Small intestine (tissue), 7 donors: Measurements from ENCODE around the gene SPATA45. TPM values are rescaled to one million over a fixed set of nuclear protein-coding genes. Genes with fewer than 3 reads are reported as not detected.

Source experiments
- DNase-seq, 2 donors: peaks; one replicate each; pipeline versions ENCODE4 v3.0.0 to v3.0.0-alpha.2; 2013
- FAIRE-seq: peaks from 2 replicates; lab custom pipeline; 2012; peaks lifted over from hg19 to GRCh38; lab: Jason Lieb, UNC
- H3K27ac ChIP-seq, 3 donors: one replicate each; pipeline ENCODE4 v1.5.1; 2013; ENCODE audit warnings: low read length in 2 of 3, mild to moderate bottlenecking in 2 of 3, control low read depth in 1 of 3, inconsistent platforms in 1 of 3, low read depth in 1 of 3, moderate library complexity in 1 of 3
- H3K27me3 ChIP-seq, 3 donors: one replicate each; pipeline ENCODE4 v1.6.1; 2013; ENCODE audit warnings: low read length in 3 of 3, inconsistent platforms in 1 of 3; ENCODE audit not compliant: control insufficient read depth in 3 of 3, insufficient read depth in 3 of 3
- H3K36me3 ChIP-seq, 3 donors: one replicate each; pipeline ENCODE4 v1.6.1; 2013; ENCODE audit warnings: low read length in 3 of 3, inconsistent platforms in 1 of 3, low read depth in 1 of 3, mild to moderate bottlenecking in 1 of 3, moderate library complexity in 1 of 3; ENCODE audit not compliant: control insufficient read depth in 3 of 3, insufficient read depth in 2 of 3
- H3K4me1 ChIP-seq, 3 donors: one replicate each; pipeline ENCODE4 v1.6.1; 2013; ENCODE audit warnings: low read length in 2 of 3, inconsistent platforms in 1 of 3, low read depth in 1 of 3, mild to moderate bottlenecking in 1 of 3, moderate library complexity in 1 of 3; ENCODE audit not compliant: control insufficient read depth in 3 of 3, insufficient read depth in 2 of 3
- H3K4me3 ChIP-seq, 3 donors: one replicate each; pipeline ENCODE4 v1.5.1; 2013; ENCODE audit warnings: low read length in 3 of 3, control low read depth in 1 of 3, inconsistent platforms in 1 of 3, low read depth in 1 of 3, mild to moderate bottlenecking in 1 of 3, moderate library complexity in 1 of 3
- H3K9me3 ChIP-seq, 2 donors: one replicate each; pipeline ENCODE4 v1.6.1; 2013; ENCODE audit warnings: low read depth in 1 of 2, low read length in 1 of 2; ENCODE audit not compliant: control insufficient read depth in 2 of 2, insufficient read depth in 1 of 2
- WGBS, 3 donors: extraction: QIAGEN DNeasy Blood & Tissue Kit; methylation state at CpG; one replicate each; pipeline ENCODE4 v1.1.7; 2013; 5-methylcytosine and 5-hydroxymethylcytosine counted together
- polyA plus RNA-seq, 4 donors: library from polyadenylated mRNA; stranded (reverse) in 3 of 4; unstranded in 1 of 4; fragments of 200-250 nt in 3 of 4; fragments of 120-200 nt in 1 of 4; gene quantifications; one replicate each; pipeline versions ENCODE4 v1.2.1 to v1.2.3, GENCODE V29; 2013
- donor health status: healthy with polysubstance abuse.
- donor health status: control.
- donor health status: control.
- donor health status: Bipolar disorder and iron deficiency.
- donor health status: healthy.

The SPATA45 gene
- polyA plus RNA-seq, 4 donors = 0.19 TPM; not detected in 3

DNA sequence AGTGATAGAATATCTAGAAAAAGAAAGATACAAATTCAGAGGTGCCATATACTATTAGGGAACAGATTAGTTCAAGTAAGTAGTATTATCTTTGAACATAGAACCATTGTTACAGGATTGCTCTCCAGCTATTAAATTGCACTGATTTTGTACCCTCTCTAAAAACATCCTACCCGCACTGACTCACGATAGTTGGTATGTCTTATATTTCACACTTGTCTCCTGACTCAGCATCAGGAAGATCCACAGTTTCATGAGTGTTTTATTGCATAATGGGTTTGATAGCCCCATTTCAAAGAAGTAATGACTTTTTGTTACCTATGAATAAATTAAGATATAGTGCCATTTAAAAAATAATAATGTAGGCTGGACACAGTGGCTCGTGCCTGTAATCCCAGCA lies 49.8 kb downstream of the SPATA45 start:
- no peaks in the 10 kb centered on the region for H3K27me3 ChIP-seq
- FAIRE-seq = no peak
- WGBS, 3 donors = 96 to 98% (median 97%) methylated on average over 3 of the region's 3 CpGs
- H3K4me1 ChIP-seq = peaks cover 0 to 15% (median 4%) of the 10 kb centered on the region in 3 donors
- no peaks in the 10 kb centered on the region for H3K9me3 ChIP-seq
- H3K27ac ChIP-seq = no peak overlapping the region
- H3K36me3 ChIP-seq = peaks cover 0 to 3% (median 3%) of the 10 kb centered on the region in 3 donors
- no peak overlapping the region for H3K4me3 ChIP-seq
- no peak for DNase-seq

DNA sequence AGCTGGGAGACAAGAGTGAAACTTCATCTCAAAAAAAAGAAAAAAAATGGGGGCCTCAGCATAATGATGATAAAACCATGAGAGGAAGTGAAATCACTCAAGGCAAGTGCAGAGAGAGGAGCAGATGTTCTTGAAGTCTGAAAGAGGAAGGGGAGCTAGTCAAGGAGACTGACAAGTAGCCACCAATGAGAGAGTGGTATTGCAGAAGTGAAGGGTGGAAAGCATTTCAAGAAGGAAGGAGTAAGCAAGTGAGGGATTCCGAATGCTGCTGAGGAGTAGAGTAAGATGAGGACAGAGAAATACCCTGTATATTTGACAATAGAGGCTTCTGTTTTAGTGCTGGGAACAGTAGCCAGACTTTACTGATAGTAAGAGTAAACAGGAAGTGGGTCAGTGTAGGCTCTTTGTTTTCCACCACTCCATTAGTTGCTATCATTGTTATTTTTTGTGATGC lies 52.9 kb downstream of the SPATA45 start:
- 63 to 82% (median 77%) methylated on average over 1 of the region's 1 CpG for WGBS, 3 donors
- no peak for DNase-seq
- H3K4me1 ChIP-seq = peaks cover 0 to 18% (median 4%) of the 10 kb centered on the region in 3 donors
- peaks cover 0 to 3% (median 3%) of the 10 kb centered on the region in 3 donors for H3K36me3 ChIP-seq
- H3K4me3 ChIP-seq = no peak overlapping the region
- H3K27ac ChIP-seq = peak overlapping the region in 2 of 3 donors; percentile 41 to 43
- no peaks in the 10 kb centered on the region for H3K9me3 ChIP-seq
- no peak for FAIRE-seq
- no peaks in the 10 kb centered on the region for H3K27me3 ChIP-seq

GRCh38 chr1:212792396-212792908 lies 55.0 kb downstream of the SPATA45 start:
- Histone ChIP-seq H3K36me3 (peaks cover 0 to 5% (median 0%) of the 10 kb centered on the region in 3 donors), H3K4me1 (peaks cover 0 to 14% (median 4%) of the 10 kb centered on the region in 3 donors), H3K27me3 (no peaks in the 10 kb centered on the region), H3K27ac (peak overlapping the region; percentile 87 to 100 (median 93)), H3K4me3 (peak overlapping the region; percentile 81 to 94 (median 83)), H3K9me3 (no peaks in the 10 kb centered on the region)
- no peak for DNase-seq
- WGBS, 3 donors = 21 to 22% (median 21%) methylated on average over 15 to 16 of the region's 16 CpGs
- no peak for FAIRE-seq

DNA sequence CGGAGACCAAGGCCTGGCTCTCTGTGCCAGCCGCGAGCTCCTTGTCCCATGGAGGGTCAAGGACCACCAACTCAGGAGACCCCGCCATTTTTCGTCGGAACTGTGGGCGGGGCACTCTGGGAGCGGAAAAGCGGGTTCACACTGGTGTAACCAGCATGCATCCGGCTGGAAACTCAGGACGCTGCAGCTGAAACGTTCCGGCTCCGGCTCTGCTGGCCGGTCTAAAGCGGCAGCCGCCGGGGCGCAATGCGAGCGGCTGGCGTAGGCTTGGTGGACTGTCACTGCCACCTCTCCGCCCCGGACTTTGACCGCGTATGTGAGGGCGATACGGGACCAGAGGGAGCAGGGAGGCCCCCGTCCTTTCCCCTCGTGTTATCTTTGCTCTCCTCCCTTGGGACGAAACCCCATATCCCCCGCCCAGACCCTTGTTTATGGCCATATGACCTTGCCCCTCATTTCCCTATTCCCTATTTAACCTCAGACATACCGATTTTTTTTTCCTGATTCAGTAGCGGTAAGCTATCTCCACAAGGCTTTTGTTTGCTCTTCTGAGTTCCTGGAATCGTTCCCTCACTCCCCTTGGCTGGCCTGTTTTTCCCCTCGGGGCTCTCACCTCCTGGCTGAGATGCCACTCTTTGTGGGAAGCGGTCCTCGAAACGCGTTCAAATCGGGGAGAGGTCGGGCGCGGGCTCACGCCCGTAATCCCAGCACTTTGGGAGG lies 55.6 kb downstream of the SPATA45 start, which contains the start of the genes NSL1 and TATDN3:
NSL1 (minus strand) TSS at position 102 of the 720 bp plus-strand sequence; CDS start at position 88, 14 bp downstream.
TATDN3 (plus strand) TSS at position 219 of the 720 bp plus-strand sequence; CDS start at position 247, 28 bp downstream.
- peaks cover 0 to 14% (median 4%) of the 10 kb centered on the region in 3 donors for H3K4me1 ChIP-seq
- peak; percentile 94 to 99 for DNase-seq
- H3K36me3 ChIP-seq = peaks cover 0 to 7% (median under 1%) of the 10 kb centered on the region in 3 donors
- no peaks in the 10 kb centered on the region for H3K27me3 ChIP-seq
- H3K27ac ChIP-seq = peak within 1 kb of the TSS; percentile 87 to 100 (median 93)
- 0 to 1% (median 0%) methylated on average over 40 to 46 of the region's 46 CpGs for WGBS, 3 donors
- FAIRE-seq = no peak
- no peaks in the 10 kb centered on the region for H3K9me3 ChIP-seq
- peak within 1 kb of the TSS; percentile 81 to 94 (median 83) for H3K4me3 ChIP-seq

DNA sequence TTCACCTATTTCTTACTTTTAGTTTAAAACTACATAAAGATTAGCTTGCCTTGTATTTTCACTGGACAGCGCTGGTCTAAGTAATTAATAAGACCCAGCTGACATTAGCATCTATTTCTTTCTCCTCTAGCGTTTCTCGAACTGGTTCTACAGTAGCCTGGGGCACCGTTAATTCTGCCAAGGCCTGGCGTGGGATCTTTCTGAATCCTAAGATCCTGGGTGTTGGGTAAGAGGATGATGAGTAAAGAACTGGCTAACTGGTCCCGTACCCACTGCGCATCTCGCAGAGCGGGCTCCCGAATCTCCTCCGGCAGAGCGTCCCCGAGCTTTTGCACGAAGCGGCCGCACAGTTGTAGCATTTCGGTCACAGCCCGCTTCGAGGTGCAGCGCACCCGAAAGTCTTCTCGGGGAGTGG lies 56.2 kb downstream of the SPATA45 start:
- Histone ChIP-seq H3K27ac (peak overlapping the region; percentile 43 to 100 (median 87)), H3K4me3 (peak overlapping the region; percentile 81 to 94 (median 83)), H3K27me3 (no peaks in the 10 kb centered on the region), H3K4me1 (peaks cover 0 to 14% (median 4%) of the 10 kb centered on the region in 3 donors), H3K9me3 (no peaks in the 10 kb centered on the region), H3K36me3 (peaks cover 0 to 12% (median 1%) of the 10 kb centered on the region in 3 donors)
- 0 to 1% (median 0%) methylated on average over 22 of the region's 22 CpGs for WGBS, 3 donors
- DNase-seq (no peak), FAIRE-seq (no peak)

DNA sequence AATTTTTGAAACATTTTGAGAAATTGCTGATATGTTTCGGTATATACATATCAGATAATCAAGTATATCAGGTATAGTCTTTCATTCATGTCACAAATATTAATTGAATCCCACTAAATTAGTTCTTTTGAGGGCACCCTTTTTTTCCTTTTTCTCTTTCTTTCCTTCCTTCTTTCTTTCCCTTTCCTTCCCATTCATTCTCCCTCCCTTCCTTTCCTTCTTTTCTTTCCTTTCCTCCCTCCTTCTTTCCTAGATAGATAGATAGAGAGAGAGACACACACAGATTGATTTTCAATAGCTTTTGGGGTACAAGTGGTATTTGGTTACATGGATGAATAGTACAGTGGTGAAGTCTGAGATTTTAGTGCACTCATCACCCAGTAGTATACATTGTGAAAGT lies 61.6 kb downstream of the SPATA45 start:
- no peaks in the 10 kb centered on the region for H3K9me3 ChIP-seq
- no peak for FAIRE-seq

DNA sequence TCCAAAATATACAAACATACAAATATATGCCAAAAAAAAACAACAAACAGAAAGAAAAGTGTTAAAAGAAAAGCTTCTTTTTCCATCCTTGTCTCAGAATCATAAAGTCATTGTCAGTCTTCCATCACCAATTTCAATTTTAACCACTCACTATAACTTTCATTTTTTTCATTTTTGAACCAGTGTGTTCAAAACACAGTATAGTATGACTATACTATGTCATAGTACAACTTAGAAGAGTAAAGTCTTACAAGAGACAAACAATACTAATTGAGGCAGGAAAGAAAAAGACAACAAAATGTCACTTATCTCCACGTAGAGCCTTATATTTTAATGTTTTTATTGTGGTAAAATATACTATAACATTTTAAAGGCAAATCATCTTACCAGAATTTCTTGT lies 63.5 kb downstream of the SPATA45 start:
- H3K4me1 ChIP-seq = no peaks in the 10 kb centered on the region
- no peaks in the 10 kb centered on the region for H3K27me3 ChIP-seq
- H3K9me3 ChIP-seq = no peaks in the 10 kb centered on the region
- DNase-seq (no peak), FAIRE-seq (no peak)
- peaks cover 0 to 10% (median 1%) of the 10 kb centered on the region in 3 donors for H3K36me3 ChIP-seq
- H3K27ac ChIP-seq = no peak overlapping the region
- H3K4me3 ChIP-seq = no peak overlapping the region
- 55 to 74% (median 58%) methylated on average over 1 of the region's 1 CpG for WGBS, 3 donors

More for the DNA sequence above, 61.6 kb downstream of the SPATA45 start:
- Histone ChIP-seq H3K27me3 (no peaks in the 10 kb centered on the region), H3K4me1 (no peaks in the 10 kb centered on the region), H3K27ac (no peak overlapping the region), H3K36me3 (peaks cover 0 to 13% (median 1%) of the 10 kb centered on the region in 3 donors), H3K4me3 (no peak overlapping the region)
- 97 to 100% (median 100%) methylated on average over 1 of the region's 1 CpG for WGBS, 3 donors
- DNase-seq = no peak

DNA sequence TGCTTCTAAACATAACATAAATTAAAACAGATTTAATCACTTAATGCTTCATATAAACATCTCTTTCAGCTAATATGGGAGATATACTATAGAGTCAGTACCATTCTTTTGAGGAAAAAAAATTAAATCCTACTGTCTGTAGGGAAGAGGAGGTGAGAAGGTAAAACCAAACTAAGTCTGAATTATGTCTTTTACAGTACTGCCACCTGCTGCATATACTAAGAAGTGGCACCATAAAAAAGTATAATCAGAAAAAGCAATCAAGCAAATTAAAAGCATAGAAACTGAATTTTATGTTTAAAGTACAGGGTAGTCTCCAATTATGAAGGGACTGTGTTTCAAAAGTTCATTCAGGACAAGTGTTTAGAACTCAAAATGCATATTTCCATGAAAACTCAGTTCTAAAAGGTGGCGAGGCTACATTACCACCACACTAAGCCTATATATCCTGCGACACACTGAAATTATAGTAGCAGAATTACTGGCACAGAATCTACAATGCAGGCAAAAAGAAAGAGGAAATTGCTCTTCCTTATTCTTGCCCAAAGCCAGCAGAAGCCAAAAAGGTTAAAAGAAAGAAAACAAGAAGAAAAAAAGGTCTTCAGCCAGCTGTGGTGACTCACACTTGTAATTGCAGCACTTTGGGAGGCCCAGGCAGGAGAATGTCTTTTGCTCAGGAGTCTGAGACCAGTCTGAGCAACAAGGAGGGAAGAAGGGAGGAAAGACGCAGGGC lies 64.9 kb downstream of the SPATA45 start:
- no peak for FAIRE-seq
- no peak overlapping the region for H3K4me3 ChIP-seq
- no peaks in the 10 kb centered on the region for H3K9me3 ChIP-seq
- no peak overlapping the region for H3K27ac ChIP-seq
- no peaks in the 10 kb centered on the region for H3K4me1 ChIP-seq
- H3K27me3 ChIP-seq = no peaks in the 10 kb centered on the region
- peak in 1 of 2 donors; percentile 39 for DNase-seq
- WGBS, 3 donors = 89 to 95% (median 94%) methylated on average over 3 of the region's 3 CpGs
- H3K36me3 ChIP-seq = peaks cover 0 to 10% (median 3%) of the 10 kb centered on the region in 3 donors
